Stimulated activated CD8-positive, alpha-beta memory T cell treated with anti-CD3 and anti-CD28 coated beads, Interleukin-4, amount 100 ng/mL, for 48 hours (primary cell): ENCODE measurements around the gene TMEM14A.
"Not testable (repeated sequence)": the region's sequence is repeated elsewhere in the genome, so short reads cannot be mapped to it uniquely, and the experiment has no call there.

Experiments used
- DNase-seq: peaks from one replicate; pipeline ENCODE4 v3.0.0-alpha.2; 2020

TMEM14A gene, protein sequence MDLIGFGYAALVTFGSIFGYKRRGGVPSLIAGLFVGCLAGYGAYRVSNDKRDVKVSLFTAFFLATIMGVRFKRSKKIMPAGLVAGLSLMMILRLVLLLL

DNA sequence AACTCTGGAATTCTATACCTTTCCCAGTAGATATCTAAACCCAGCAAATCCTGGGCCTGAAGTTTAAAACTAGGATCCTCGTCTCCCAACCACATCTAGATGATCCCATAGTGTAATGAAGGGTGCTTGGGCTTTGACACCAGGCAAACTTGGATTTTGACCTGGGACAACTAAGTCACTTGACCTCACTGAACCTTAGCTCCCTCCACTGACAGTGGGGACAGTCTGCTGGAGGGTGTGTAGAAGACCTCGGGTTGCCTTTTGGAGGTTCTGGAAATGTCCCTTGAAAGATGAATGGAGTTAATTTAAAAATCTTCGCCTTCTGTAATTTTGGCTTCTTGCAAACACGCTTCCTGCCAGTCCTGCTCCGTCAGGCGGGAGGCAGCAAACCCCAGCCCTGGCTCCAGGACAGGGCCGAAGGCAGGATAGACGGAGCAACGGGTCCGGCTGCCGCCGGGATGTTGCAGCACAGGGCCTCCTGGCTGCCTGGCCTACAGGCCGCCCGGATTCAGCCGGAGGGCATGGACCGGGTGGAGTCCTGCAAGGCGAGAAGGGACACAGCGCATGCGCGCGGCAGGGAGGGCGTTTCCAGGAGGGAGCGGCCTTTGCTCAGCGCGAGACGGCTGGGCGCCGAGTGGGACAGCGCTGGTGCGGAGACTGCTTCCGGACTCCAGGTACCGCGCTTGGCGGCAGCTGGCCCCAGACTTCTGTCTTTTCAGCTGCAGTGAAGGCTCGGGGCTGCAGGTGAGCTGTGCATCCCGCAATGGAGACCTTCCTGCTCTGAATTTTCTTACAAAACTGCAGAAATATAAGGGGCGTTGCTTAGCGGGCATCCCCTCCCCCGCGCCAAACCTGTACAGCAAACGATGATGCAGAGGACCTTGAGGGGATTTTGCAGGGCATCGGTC, at the start of gene TMEM14A:
Gene TMEM14A (plus strand): TSS at position 612 of the 908 bp plus-strand sequence. CDS start 5,990 bp downstream, outside the sequence.
- DNase-seq: peak; percentile 95

GRCh38 chr6:52621631-52622030, 49.3 kb upstream of the TMEM14A start:
- no peak for DNase-seq

GRCh38 chr6:52622810-52623209, 48.1 kb upstream of the TMEM14A start:
- no peak for DNase-seq

GRCh38 chr6:52632011-52632410, 38.9 kb upstream of the TMEM14A start:
- no peak for DNase-seq

DNA sequence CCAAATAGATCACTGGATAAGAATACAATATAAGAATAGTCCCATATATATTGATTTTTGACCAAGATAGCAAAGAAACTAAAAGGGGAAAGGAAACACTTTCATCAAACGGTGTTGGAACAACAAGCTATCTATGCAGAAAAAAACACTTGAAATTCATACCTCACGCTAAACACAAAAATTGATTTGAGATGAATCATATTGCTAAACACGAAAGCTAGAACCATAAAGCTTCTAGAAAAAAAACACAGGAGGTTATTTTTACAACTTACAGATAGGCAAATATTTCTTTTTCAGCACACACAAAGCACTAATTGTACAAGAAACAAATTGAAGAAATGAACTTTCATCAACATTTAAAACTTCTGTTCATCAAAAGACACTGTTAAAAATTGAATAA, 36.7 kb upstream of the TMEM14A start:
- no peak for DNase-seq

DNA sequence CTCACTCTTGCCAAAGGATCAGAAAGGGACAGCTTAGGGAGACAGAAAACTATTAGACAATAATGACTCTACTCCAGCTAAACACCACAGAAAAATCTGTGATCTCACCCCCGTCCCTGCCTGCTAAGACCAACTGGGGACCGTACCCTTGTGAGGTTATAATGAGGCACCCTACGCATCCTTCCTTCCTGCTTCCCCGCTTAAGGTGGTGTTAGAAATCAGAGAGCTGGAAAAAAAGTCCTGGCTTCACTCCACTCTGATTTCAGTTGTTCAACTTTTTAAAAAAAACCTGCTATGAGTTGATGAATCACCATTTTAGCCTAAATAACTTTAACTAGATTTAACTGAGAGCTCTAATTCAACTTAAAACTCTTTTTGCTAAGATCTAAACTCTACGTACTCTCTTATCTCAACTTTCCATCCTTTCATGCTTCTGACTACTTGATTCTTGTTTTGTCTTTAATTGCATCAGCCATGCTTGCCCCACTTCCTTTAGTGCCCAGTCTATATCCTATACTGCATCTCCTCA, 35.8 kb upstream of the TMEM14A start:
- peak; percentile 37 for DNase-seq

GRCh38 chr6:52636830-52637229, 34.1 kb upstream of the TMEM14A start:
- DNase-seq: no peak

DNA sequence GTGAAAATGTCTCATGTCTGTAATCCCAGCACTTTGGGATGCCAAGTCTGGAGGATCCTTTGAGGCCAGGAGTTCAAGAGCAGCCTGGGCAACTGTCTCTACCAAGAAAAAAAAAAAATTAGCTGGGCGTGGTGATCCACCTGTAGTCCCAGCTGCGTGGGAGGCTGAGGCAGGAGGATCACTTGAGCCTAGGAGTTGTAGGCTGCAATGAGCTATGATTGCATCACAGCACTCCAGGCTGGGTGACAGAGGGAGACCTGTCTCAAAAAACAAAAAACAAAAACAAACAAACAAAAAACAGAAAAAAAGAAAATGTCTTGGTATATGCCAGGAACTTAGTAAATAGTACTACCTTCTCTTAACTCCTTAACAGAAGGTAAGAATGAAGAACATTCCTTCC, 31.4 kb upstream of the TMEM14A start:
- no peak for DNase-seq

- DNase-seq: no peak
Observed at GRCh38 chr6:52640170-52640569, 30.7 kb upstream of the TMEM14A start.

DNA sequence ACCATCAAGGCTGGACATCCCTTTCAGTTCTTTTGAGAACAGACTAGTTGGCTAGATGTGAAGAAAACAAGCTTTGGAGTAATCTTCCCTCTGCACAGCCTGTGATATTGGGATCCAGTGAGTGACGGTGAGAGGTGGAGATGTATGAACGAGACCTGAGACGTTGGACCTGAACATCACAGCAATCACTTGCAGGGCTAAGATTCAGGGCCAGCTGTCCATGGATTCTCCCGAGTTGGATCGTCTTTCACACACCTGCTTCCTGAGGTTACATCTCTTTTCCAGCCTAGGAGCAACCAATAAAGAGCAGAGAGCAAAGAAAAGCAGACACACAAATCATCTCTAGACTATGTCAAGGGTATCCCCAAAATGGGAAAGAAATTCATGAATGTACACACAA, 30.0 kb upstream of the TMEM14A start:
- DNase-seq: no peak

GRCh38 chr6:52641388-52641787, 29.5 kb upstream of the TMEM14A start:
- no peak for DNase-seq

DNA sequence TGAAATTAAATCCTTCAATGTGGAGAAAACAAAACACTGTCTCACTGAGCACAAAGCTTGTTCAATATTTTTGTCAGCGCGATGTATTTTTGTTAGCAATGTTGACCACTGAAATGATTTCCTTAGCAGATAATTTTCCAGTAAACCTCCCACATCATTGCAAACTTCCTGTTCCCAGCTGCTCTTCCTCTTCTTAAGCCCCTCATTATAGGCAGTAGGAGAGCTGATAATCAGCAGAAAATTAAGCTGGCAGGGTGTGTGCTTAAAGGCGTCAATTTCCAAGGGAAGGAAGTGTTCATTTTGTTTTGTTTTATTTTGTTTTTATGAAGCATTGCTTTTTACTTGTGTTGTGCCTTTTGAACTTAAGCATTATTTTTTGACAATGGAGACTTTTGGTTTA, 29.1 kb upstream of the TMEM14A start:
- no peak for DNase-seq

DNA sequence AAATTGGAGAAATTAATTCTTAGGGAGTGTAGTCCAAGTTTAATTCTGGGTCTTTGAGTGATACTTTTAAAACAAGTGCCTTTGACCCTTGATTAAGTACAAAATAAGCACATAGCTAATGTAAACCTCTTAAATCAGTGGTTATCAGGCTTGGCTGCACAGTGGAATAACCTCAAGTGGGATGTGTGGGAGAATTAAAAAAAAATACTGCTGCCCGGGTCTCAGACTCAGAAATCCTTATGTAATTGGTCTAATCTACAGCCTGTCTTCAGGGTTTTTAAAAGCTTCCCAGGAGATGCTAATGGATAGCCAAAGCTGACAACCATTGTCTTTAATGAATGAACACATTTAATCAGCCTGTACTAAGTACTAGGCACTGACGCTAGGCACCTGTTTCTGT, 28.5 kb upstream of the TMEM14A start:
- DNase-seq: no peak

DNA sequence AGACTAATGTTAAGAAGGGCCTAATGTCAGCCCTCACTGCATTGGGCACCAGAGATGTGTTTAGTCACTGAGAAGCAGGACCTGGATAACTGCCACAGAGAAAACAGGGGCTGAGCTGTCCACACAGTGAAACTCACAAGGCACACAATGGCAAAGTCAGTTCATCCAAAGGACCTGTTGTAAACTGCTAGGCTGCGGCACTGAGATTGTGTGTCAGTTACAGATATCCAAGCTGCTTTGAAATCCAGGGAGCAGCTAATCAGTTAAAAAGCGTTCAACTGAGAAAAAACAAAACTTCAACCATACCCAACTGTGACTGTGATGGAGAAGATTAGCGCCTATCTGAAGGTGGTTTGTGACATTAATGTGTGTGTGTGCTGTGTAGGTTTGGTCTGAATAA, 27.8 kb upstream of the TMEM14A start:
- no peak for DNase-seq

- no peak for DNase-seq
Observed at GRCh38 chr6:52644253-52644652, 26.7 kb upstream of the TMEM14A start.

DNA sequence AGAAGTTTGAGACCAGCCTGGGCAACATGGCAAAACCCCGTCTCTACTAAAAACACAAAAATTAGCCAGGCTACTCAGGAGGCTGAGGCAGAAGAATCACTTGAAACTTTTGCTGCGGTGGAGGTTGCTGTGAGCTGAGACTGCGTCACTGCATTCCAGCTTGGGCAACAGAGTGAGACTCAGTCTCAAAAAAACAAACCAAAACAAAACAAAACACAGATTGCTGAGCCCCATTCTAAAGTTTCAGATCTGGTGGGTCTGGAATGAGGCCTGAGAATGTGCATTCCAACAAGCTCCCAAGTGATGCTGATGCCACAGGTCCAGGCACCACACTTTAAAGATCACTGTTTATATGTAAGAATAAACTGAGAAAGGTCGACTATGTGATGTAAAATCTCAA, 24.9 kb upstream of the TMEM14A start:
- DNase-seq: no peak

GRCh38 chr6:52647199-52647598, 23.7 kb upstream of the TMEM14A start:
- no peak for DNase-seq

DNA sequence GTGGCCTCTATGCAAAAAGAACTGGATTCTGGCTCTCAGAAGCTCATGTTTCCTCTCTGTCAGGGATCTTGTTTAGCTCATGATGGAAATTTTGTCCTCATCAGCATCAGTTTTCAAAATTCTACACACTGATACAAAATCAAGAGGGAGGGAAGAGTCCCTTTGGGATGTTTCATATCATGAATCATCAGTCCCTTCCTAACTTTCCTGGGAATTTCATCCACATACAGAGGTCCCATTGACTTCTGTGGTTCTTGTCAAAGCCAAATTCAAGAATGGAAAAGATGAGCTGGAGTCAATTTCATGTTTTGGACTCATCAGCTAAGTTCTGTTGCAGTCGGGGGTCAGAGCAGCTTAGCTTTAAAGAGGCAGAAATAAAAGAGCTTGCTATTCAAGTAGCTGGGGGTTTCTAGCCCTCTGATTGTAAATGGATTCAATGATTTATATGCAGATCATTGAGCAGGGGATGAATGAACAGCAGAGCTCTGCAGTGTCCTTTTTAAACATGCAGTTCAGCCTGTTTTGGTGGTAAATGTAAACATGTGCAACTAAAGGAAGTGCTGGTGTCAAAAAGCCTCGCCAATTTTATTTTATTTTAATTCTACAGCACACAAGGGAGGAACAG, 21.3 kb upstream of the TMEM14A start:
- no peak for DNase-seq

DNA sequence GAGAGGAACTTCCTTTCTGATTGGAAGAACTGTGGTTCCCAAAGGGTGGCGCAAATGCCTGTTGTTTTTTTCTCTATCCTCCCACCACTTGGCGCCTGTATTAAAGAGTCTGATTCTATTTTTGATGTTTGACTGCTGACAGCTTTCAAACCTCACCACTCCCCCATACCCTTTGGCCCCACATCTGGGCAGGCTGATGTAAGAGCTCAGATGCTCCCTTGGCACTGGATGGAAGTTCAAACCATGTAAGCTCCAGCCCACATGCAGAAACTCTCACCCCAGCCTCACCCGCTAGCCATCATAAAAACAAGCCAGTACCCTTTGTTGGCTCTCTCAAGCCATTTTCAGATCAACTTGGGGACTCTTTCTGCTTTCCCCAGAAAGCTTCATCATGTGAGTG, 20.0 kb upstream of the TMEM14A start:
- no peak for DNase-seq

DNA sequence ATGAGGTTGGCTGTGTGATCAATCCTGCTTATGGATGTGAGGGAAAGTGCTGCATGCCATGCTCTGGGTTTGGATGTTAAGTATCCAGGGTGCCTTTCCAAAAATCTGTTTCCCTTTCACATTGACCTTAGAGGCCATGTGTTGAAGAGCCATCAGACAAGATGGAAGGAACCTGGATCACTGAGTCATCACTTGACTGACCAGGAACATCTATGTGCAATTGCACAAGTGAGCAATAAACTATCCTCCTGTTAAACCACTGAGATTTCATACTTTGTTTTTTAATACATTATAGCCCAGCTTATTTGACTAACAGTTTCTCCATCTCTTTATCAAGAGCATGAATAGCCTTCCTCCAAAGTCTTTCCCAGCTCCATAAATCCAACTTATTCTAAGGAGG, 17.8 kb upstream of the TMEM14A start:
- DNase-seq: no peak

GRCh38 chr6:52654007-52654406, 16.9 kb upstream of the TMEM14A start:
- no peak for DNase-seq

- DNase-seq: no peak
Observed at GRCh38 chr6:52654592-52654991, 16.3 kb upstream of the TMEM14A start.

DNA sequence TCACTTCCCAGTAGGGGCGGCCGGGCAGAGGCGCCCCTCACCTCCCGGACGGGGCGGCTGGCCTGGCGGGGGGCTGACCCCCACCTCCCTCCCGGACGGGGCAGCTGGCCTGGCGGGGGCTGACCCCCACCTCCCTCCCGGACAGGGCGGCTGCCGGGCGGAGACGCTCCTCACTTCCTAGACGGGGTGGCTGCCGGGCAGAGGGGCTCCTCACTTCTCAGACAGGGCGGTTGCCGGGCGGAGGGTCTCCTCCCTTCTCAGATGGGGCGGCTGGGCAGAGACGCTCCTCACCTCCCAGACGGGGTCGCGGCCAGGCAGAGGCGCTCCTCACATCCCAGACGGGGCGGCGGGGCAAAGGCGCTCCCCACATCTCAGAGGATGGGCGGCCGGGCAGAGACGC, 15.0 kb upstream of the TMEM14A start:
- DNase-seq: not testable (repeated sequence)

- no peak for DNase-seq
Observed at GRCh38 chr6:52657870-52658269, 13.0 kb upstream of the TMEM14A start.
